Posterior cingulate gyrus (tissue), 11 donors: ENCODE results near the gene MSRB2.
A peak's percentile ranks its signal among the peaks of the same experiment; 100 is the strongest.

ENCODE experiments used
- DNase-seq, 10 donors: peaks; one replicate each; pipeline versions ENCODE4 v3.0.0 to v3.0.0-alpha.2; 2020 to 2021; ENCODE audit warnings: mixed read lengths in 3 of 10
- intact Hi-C: fragments of 100-400 bp; cut with DNase I; formaldehyde crosslinking; loops from one replicate; pipeline ENCODE4 v1.15.1; 2023

MSRB2 gene

DNA sequence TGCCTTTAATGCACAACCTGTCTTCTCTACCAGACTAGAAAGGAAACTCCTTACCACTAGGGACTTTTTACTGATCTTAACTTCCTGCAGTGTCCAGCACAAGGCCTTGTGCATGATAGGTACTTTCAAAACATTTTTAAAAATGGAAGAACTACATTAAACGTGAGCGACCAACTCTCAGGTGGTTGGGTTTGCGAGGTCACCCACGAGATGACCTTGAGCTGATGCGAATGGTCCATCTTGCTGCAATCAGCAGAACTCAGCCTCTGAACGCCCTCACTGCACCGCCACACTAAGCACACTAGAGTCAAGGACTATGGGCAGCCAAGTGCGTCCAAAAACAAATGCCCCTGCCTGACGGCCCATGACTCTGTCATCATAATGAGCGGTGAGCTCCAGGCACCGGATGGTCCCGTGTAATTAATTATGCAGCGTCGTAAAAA lies 61.9 kb downstream of the MSRB2 start:
- intact Hi-C loops = loop anchor here (5.0 to 10.0 kb wide), 2 partner anchors 370 to 1038 kb away; no protein-coding TSS in a partner anchor
- DNase-seq = no peak

DNA sequence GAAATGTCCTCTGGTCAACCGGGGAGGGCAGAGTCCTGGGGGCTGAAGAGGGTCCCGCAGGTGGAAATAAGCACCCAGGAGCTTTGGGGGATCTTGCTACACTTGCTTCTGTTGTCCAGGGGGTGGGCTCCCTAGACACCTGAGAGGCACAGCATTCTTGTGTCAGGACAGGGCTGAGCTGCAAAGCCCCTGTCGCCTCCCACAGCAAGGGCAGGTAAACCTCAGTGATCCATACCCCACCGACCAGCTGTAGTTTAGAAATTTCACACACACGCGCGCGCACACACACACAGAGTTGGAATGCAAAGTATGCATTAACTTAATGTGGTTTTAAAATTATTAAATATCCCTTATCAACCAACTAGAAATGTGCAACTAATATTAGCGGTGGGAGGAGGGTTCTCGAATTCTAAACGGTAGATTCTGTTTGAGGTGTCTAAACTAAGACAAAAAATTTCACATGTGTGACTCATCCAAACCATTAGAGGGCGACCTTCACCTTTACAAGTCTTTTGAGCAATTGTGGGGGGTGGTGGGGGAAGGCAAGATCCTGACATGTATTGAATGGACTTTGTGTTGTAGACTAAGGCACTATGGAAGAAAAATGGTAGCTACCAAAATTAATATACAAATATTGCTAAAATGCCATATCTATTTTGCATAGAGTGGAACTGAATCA lies 62.5 kb downstream of the MSRB2 start:
- intact Hi-C loops = loop anchor here (1.0 to 10.0 kb wide), 3 partner anchors 135 to 1037 kb away; no protein-coding TSS in a partner anchor
- peak in 1 of 10 donors; percentile 29 for DNase-seq

DNA sequence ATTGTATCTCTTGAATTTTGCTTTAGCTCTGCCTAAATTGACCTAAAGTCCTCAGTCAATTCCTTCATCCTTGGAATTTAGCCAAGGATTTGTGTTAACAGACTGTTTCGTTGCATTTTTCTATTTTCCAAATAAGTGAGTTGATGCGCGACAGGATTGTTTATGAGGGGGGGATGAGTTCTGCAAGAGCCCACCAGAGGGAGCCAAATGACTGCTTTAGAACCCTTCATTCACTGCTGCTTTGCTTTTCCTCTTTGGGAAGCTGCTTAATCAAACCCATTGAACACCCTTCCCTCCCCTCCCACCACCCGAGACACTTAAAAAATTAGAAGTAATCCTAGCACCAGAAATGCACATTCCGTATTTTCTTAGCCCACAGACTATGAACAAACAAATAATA lies 63.0 kb downstream of the MSRB2 start:
- peak in 6 of 10 donors; percentile 48 to 87 (median 58) for DNase-seq
- intact Hi-C loops = loop anchor here (1.0 to 10.0 kb wide), 3 partner anchors 135 to 1036 kb away; no protein-coding TSS in a partner anchor

DNA sequence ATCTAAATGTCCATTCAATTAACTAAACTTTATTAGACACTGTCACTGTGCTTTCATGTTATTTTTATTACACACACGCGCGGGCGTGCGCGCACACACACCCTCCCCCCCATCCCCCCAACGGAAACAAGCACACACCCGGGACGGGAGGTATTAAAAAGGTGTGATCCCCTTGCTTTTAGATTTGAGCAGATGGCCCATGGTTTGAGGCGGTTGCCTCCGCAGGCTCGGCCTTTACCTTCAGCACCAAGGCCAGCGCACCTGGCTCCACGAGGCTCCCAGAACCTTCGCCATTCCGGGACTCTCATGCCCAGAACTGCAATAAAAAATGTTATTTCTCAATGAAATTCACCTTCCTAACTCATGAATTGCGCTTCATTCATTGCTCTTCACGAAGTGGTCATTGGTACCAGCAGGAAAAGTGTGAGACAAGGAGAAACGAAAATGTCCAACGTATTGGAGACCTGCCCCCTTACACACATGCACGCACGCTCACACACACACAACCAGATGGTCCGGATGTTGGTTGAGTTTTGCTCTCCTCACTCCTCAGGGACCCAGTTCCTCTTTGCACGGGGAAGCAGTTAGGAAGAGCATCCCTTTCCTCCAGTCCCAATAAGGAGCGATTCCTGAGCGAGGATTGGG lies 76.0 kb downstream of the MSRB2 start:
- intact Hi-C loops = no loop called here
- DNase-seq = no peak
